ENCODE results near the gene PARD3.

- TF ChIP-seq, protein P1, sequence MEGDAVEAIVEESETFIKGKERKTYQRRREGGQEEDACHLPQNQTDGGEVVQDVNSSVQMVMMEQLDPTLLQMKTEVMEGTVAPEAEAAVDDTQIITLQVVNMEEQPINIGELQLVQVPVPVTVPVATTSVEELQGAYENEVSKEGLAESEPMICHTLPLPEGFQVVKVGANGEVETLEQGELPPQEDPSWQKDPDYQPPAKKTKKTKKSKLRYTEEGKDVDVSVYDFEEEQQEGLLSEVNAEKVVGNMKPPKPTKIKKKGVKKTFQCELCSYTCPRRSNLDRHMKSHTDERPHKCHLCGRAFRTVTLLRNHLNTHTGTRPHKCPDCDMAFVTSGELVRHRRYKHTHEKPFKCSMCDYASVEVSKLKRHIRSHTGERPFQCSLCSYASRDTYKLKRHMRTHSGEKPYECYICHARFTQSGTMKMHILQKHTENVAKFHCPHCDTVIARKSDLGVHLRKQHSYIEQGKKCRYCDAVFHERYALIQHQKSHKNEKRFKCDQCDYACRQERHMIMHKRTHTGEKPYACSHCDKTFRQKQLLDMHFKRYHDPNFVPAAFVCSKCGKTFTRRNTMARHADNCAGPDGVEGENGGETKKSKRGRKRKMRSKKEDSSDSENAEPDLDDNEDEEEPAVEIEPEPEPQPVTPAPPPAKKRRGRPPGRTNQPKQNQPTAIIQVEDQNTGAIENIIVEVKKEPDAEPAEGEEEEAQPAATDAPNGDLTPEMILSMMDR (IDR thresholded peaks at IDR 0.05): no peak
- no peak for TF ChIP-seq POLR2A (IDR thresholded peaks at IDR 0.05; ENCODE audit: low read depth)
- no peak for TF ChIP-seq POLR2AphosphoS5 (IDR thresholded peaks at IDR 0.05)
- no peak for TF ChIP-seq EP300 (IDR thresholded peaks at IDR 0.05)
Measured at GRCh38 chr10:34148305-34148657, 666.8 kb downstream of the PARD3 start.
